Gastrocnemius medialis (tissue), 4 donors: ENCODE results near the gene TNRC6B.

ENCODE experiments used
- POLR2A ChIP-seq, 2 donors: fragments of 450-650 bp; IDR thresholded peaks; one replicate each; pipeline ENCODE4 v1.6.1; 2017; ENCODE audit warnings: antibody characterized with exemption in 2 of 2, mild to moderate bottlenecking in 2 of 2, moderate library complexity in 2 of 2
- TF ChIP-seq, protein P1 (sequence below), 5 experiments: fragments of 450-650 bp in 3 of 5; fragments of 200-600 bp in 2 of 5; sonication (generic) in 2 of 5; IDR thresholded peaks in 4 of 5; conservative IDR thresholded peaks in 1 of 5; 1 replicate in 4 of 5; 2 replicates in 1 of 5; pipeline ENCODE4 v1.5.1; 2016 to 2019; ENCODE audit warnings: antibody characterized with exemption in 5 of 5, mild to moderate bottlenecking in 3 of 5, moderate library complexity in 3 of 5

DNA sequence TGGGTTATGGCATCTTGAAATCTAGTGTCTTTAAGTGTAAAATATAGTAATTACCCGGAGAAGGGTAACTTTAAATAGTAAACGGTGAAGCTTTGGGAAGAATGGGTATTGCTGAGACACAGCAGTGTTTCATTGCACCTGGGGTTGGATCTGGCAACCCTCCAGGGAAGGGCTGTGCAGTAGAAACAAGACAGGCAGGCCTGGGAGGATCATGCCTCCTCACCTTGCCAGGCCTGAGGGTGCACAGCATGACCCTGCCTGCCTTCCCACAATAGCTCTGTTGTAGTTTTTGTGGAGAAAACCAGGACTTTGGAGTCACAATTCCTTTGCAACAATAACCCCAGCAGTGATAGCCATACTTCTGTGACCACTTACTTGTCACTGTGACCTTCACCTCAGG, 104.0 kb downstream of the TNRC6B start:
- TF ChIP-seq, protein P1, sequence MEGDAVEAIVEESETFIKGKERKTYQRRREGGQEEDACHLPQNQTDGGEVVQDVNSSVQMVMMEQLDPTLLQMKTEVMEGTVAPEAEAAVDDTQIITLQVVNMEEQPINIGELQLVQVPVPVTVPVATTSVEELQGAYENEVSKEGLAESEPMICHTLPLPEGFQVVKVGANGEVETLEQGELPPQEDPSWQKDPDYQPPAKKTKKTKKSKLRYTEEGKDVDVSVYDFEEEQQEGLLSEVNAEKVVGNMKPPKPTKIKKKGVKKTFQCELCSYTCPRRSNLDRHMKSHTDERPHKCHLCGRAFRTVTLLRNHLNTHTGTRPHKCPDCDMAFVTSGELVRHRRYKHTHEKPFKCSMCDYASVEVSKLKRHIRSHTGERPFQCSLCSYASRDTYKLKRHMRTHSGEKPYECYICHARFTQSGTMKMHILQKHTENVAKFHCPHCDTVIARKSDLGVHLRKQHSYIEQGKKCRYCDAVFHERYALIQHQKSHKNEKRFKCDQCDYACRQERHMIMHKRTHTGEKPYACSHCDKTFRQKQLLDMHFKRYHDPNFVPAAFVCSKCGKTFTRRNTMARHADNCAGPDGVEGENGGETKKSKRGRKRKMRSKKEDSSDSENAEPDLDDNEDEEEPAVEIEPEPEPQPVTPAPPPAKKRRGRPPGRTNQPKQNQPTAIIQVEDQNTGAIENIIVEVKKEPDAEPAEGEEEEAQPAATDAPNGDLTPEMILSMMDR (IDR thresholded peaks at IDR 0.05 in 4 of 5, conservative IDR thresholded peaks at IDR 0.05 in 1 of 5), result no peak
- TF ChIP-seq POLR2A (IDR thresholded peaks at IDR 0.05), result no peak
